K562 (cell line): ENCODE data around the gene CLCN6. TPM values are rescaled to one million over a fixed set of nuclear protein-coding genes. Genes with fewer than 3 reads are reported as not detected.
A peak's percentile ranks its signal among the peaks of the same experiment; 100 is the strongest.

Experiments
- BRD9 ChIP-seq: fragments of 450-650 bp; IDR thresholded peaks from 2 replicates; pipeline ENCODE4 v1.6.1; 2018; ENCODE audit warnings: low read depth; ENCODE audit not compliant: partially characterized antibody
- FOXK2 ChIP-seq, 2 experiments: fragments of 450-650 bp; IDR thresholded peaks in 1 of 2; conservative IDR thresholded peaks in 1 of 2; 2 replicates each; pipeline ENCODE4 v1.6.1; 2016; ENCODE audit warnings: low read depth in 2 of 2, mild to moderate bottlenecking in 1 of 2
- HMGN3 ChIP-seq: IDR thresholded peaks from 2 replicates; pipeline ENCODE4 v1.6.1; 2011; ENCODE audit warnings: borderline replicate concordance, low read depth, mild to moderate bottlenecking, mixed read lengths, low read length; ENCODE audit not compliant: insufficient read length; ENCODE audit errors: extremely low read depth
- MAFF ChIP-seq: IDR thresholded peaks from 2 replicates; pipeline ENCODE4 v1.6.1; 2012; ENCODE audit warnings: low read length, improper control_type of control experiment
- MTA3 ChIP-seq: fragments of 450-650 bp; formaldehyde crosslinking; IDR thresholded peaks from 2 replicates; pipeline ENCODE4 v1.6.1; 2017; ENCODE audit warnings: mild to moderate bottlenecking, borderline replicate concordance
- NFYB ChIP-seq: IDR thresholded peaks from 2 replicates; pipeline ENCODE4 v1.6.1; 2011; ENCODE audit warnings: mild to moderate bottlenecking, moderate library complexity; ENCODE audit not compliant: insufficient read length; ENCODE audit errors: extremely low read depth
- POLR2AphosphoS2 ChIP-seq: IDR thresholded peaks from 2 replicates; pipeline ENCODE4 v1.6.1; 2012; ENCODE audit warnings: low read length, improper control_type of control experiment
- POLR2B ChIP-seq: fragments of 450-650 bp; IDR thresholded peaks from 2 replicates; pipeline ENCODE4 v1.6.1; 2018; ENCODE audit warnings: low read depth; ENCODE audit not compliant: partially characterized antibody
- RBBP5 ChIP-seq: fragments of 200-600 bp; sonication (generic); IDR thresholded peaks from 2 replicates; pipeline ENCODE4 v1.6.1; 2012; ENCODE audit warnings: borderline replicate concordance, mild to moderate bottlenecking, low read length, control low read depth, inconsistent platforms; ENCODE audit not compliant: insufficient read depth, poor library complexity, severe bottlenecking
- RCOR1 ChIP-seq, 2 experiments: IDR thresholded peaks; 2 replicates each; pipeline ENCODE4 v1.6.1; 2012; ENCODE audit warnings: low read depth in 2 of 2, low read length in 2 of 2, borderline replicate concordance in 1 of 2, improper control_type of control experiment in 1 of 2
- SMAD3 ChIP-seq: fragments of 450-650 bp; formaldehyde crosslinking; conservative IDR thresholded peaks from 2 replicates; pipeline ENCODE4 v1.4.0; 2020; ENCODE audit warnings: mild to moderate bottlenecking
- XRCC5 ChIP-seq: fragments of 200-400 bp; formaldehyde crosslinking; IDR thresholded peaks from 2 replicates; pipeline ENCODE4 v1.6.1; 2017; ENCODE audit warnings: low read depth, mild to moderate bottlenecking, low read length
- ZNF175 ChIP-seq: fragments of 200-800 bp; sonication (Bioruptor generic); IDR thresholded peaks from 2 replicates; pipeline ENCODE4 v1.6.1; 2016; ENCODE audit warnings: low read depth, mild to moderate bottlenecking, missing genetic modification characterization, missing compliant biosample characterization
- polyA plus RNA-seq, 8 experiments: library from polyadenylated mRNA; depleted of rRNA in 4 of 8; stranded (reverse) in 5 of 8; unstranded in 3 of 8; fragments of >200 nt; fragmentation: Nextera tagmentation in 2 of 8; fragmentation: Illumina TruSeq in 1 of 8; extraction: Ambion mirVana in 2 of 8; extraction: Trizol in 1 of 8; gene quantifications; 2 replicates each; pipeline versions ENCODE4 v1.2.1 to v1.2.3, GENCODE V29; 2011 to 2014; ENCODE audit warnings: inconsistent platforms in 1 of 8, missing spikeins in 1 of 8
- total RNA-seq, 7 experiments: library from RNA; depleted of rRNA in 6 of 7; stranded (reverse); fragments of >200 nt in 6 of 7; fragmentation: Illumina TruSeq in 2 of 7; extraction: Trizol in 2 of 7; gene quantifications; 2 replicates each; pipeline versions ENCODE4 v1.2.1 to v1.2.3, GENCODE V29; 2011 to 2021; ENCODE audit warnings: low replicate concordance in 1 of 7
- TF ChIP-seq, protein P1 (sequence below): fragments of 450-650 bp; IDR thresholded peaks from 2 replicates; pipeline ENCODE4 v1.6.1; 2016; ENCODE audit warnings: antibody characterized with exemption
- TF ChIP-seq, protein P2 (sequence below): sonication (generic); formaldehyde crosslinking; IDR thresholded peaks from 2 replicates; pipeline ENCODE4 v1.8.0; 2023; ENCODE audit warnings: mild to moderate bottlenecking, missing genetic modification reagents
- TF ChIP-seq, protein P3 (sequence below), 3 experiments: fragments of 200-800 bp in 1 of 3; fragments of 250-450 bp in 1 of 3; fragments of 450-650 bp in 1 of 3; sonication (Bioruptor Pico) in 1 of 3; sonication (Bioruptor generic) in 1 of 3; formaldehyde crosslinking in 1 of 3; IDR thresholded peaks; 2 replicates each; pipeline versions ENCODE4 v1.6.1 to v1.8.0; 2016 to 2022; ENCODE audit warnings: mild to moderate bottlenecking in 2 of 3, missing genetic modification characterization in 2 of 3, missing compliant biosample characterization in 1 of 3, moderate library complexity in 1 of 3

The CLCN6 gene
- total and polyA plus RNA-seq, 9 of the 15 experiments (the other 6 are each of a cell fraction or from before 2014, with no cell fraction given) = 2.0 to 21.8 (median 13.6) TPM

DNA sequence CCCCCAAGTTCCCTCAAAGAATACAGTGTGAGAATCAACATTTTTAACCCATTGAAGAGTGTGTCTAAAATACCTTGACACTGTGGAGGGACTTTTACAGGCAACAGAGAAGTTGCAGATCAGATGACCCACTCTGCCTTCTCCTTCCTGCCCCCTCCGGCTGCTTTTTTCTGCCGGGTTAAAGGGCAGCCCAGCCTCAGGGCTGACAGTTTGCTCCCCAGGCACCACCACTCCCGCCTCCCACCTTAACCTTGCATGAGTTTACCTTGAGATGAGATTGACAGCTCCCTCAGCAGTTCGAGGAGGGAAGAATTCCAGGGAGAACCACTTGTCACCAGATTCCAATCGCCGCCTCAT lies 3.4 kb upstream of the CLCN6 start (continued):
- TF ChIP-seq, protein P1, sequence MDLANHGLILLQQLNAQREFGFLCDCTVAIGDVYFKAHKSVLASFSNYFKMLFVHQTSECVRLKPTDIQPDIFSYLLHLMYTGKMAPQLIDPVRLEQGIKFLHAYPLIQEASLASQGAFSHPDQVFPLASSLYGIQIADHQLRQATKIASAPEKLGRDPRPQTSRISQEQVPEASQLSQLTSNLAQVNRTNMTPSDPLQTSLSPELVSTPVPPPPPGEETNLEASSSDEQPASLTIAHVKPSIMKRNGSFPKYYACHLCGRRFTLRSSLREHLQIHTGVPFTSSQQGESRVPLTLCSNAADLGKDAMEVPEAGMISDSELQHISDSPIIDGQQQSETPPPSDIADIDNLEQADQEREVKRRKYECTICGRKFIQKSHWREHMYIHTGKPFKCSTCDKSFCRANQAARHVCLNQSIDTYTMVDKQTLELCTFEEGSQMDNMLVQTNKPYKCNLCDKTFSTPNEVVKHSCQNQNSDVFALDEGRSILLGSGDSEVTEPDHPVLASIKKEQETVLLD = 0 out of 2 replicates have a peak, but pooled peaks have one; percentile 30
- TF ChIP-seq FOXK2 (conservative IDR thresholded peaks at IDR 0.05 in 1 of 2, IDR thresholded peaks at IDR 0.05 in 1 of 2; ENCODE audit: low read depth in 2 of 2) (0 out of 4 replicates have a peak, but pooled peaks of 1 of the 2 experiments have one; percentile 28), RBBP5 (peak; percentile 17), MAFF (no peak), XRCC5 (0 out of 2 replicates have a peak, but pooled peaks have one; percentile 23), SMAD3 (CRISPR knock-in tag) (no peak; the same call in 1 of the 2 replicates), HMGN3 (no peak), NFYB (no peak), ZNF175 (0 out of 2 replicates have a peak, but pooled peaks have one; percentile 2), MTA3 (peak; percentile 8; the same call in 1 of the 2 replicates), BRD9 (peak; percentile 17), RCOR1 (IDR thresholded peaks at IDR 0.05; ENCODE audit: borderline replicate concordance in 1 of 2, low read depth in 2 of 2, low read length in 2 of 2) (no peak), POLR2B (peak; percentile 8), POLR2AphosphoS2 (no peak)
- TF ChIP-seq, protein P2, sequence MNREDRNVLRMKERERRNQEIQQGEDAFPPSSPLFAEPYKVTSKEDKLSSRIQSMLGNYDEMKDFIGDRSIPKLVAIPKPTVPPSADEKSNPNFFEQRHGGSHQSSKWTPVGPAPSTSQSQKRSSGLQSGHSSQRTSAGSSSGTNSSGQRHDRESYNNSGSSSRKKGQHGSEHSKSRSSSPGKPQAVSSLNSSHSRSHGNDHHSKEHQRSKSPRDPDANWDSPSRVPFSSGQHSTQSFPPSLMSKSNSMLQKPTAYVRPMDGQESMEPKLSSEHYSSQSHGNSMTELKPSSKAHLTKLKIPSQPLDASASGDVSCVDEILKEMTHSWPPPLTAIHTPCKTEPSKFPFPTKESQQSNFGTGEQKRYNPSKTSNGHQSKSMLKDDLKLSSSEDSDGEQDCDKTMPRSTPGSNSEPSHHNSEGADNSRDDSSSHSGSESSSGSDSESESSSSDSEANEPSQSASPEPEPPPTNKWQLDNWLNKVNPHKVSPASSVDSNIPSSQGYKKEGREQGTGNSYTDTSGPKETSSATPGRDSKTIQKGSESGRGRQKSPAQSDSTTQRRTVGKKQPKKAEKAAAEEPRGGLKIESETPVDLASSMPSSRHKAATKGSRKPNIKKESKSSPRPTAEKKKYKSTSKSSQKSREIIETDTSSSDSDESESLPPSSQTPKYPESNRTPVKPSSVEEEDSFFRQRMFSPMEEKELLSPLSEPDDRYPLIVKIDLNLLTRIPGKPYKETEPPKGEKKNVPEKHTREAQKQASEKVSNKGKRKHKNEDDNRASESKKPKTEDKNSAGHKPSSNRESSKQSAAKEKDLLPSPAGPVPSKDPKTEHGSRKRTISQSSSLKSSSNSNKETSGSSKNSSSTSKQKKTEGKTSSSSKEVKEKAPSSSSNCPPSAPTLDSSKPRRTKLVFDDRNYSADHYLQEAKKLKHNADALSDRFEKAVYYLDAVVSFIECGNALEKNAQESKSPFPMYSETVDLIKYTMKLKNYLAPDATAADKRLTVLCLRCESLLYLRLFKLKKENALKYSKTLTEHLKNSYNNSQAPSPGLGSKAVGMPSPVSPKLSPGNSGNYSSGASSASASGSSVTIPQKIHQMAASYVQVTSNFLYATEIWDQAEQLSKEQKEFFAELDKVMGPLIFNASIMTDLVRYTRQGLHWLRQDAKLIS (CRISPR knock-in tag) = no peak
- TF ChIP-seq, protein P3, sequence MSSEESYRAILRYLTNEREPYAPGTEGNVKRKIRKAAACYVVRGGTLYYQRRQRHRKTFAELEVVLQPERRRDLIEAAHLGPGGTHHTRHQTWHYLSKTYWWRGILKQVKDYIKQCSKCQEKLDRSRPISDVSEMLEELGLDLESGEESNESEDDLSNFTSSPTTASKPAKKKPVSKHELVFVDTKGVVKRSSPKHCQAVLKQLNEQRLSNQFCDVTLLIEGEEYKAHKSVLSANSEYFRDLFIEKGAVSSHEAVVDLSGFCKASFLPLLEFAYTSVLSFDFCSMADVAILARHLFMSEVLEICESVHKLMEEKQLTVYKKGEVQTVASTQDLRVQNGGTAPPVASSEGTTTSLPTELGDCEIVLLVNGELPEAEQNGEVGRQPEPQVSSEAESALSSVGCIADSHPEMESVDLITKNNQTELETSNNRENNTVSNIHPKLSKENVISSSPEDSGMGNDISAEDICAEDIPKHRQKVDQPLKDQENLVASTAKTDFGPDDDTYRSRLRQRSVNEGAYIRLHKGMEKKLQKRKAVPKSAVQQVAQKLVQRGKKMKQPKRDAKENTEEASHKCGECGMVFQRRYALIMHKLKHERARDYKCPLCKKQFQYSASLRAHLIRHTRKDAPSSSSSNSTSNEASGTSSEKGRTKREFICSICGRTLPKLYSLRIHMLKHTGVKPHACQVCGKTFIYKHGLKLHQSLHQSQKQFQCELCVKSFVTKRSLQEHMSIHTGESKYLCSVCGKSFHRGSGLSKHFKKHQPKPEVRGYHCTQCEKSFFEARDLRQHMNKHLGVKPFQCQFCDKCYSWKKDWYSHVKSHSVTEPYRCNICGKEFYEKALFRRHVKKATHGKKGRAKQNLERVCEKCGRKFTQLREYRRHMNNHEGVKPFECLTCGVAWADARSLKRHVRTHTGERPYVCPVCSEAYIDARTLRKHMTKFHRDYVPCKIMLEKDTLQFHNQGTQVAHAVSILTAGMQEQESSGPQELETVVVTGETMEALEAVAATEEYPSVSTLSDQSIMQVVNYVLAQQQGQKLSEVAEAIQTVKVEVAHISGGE (CRISPR knock-in tag; IDR thresholded peaks at IDR 0.05) = peak in 1 of 3 experiments; percentile 50; a peak in 1 of 6 replicates
